ENCODE results near the gene GMPS. TPM values are rescaled to one million over a fixed set of nuclear protein-coding genes. Genes with fewer than 3 reads are reported as not detected.

The GMPS gene
- polyA plus RNA-seq, 1 of the 3 experiments (the other 2 are of a cell fraction) = 13.4 TPM

DNA sequence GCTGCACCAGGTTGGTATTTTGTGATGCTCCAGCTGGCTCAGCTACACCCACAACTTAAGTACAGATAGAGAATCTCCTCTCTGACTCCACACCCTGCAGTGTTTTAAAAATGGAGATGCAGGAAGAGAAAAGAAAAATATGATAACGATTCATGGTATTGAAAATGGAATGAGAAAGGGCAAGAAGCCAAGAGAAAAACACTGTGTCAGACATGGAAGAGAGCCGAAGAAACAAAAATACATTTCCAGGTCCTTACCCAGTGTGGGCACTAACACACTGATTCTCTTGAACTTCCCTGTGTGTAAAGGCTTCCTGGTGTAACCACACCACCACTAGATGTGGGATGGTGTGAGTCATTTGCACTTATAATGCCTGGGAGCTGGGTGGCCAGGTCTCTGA, 93.1 kb downstream of the GMPS start:
- ChIA-PET CTCF (no interaction called here), POLR2A (no interaction called here)
- Histone ChIP-seq H3F3A (replicated peaks; ENCODE audit: insufficient read depth) (peaks cover 6% of the 10 kb centered on the region), H3K36me3 (replicated peaks in 1 of 2; ENCODE audit: control insufficient read depth in 1 of 2, insufficient read depth in 2 of 2, low read length in 1 of 2) (no peaks in the 10 kb centered on the region), H3K4me1 (ENCODE audit: control insufficient read depth in 1 of 2, insufficient read depth in 2 of 2, low read depth in 1 of 2, low read length in 1 of 2) (no peaks in the 10 kb centered on the region; a peak in 1 of 4 replicates), H4K20me1 (ENCODE audit: insufficient read depth) (no peaks in the 10 kb centered on the region), H3K4me3 (ENCODE audit: low read depth in 2 of 2, low read length in 1 of 2) (no peak overlapping the region), H2AFZ (ENCODE audit: low read depth) (no peak overlapping the region; the same call in 1 of the 2 replicates), H3K9me3 (no peaks in the 10 kb centered on the region), H3K4me2 (no peak overlapping the region), H3K9ac (no peak overlapping the region), H3K27me3 (ENCODE audit: insufficient read depth) (no peaks in the 10 kb centered on the region), H3K27ac (ENCODE audit: low read depth in 2 of 2, low read length in 1 of 2) (0 out of 4 replicates have a peak overlapping the region, but pooled peaks of 1 of the 2 experiments have one; percentile 6), H3K79me2 (ENCODE audit: insufficient read depth) (no peaks in the 10 kb centered on the region), H3K9me2 (no peaks in the 10 kb centered on the region)
- DNase-seq = no peak
- TF ChIP-seq POLR2AphosphoS5 (IDR thresholded peaks at IDR 0.05; ENCODE audit: low read depth, low read length) (no peak), YY1 (IDR thresholded peaks at IDR 0.05; ENCODE audit: low read depth) (no peak), GABPA (IDR thresholded peaks at IDR 0.05; ENCODE audit: low read depth) (no peak), MXI1 (IDR thresholded peaks at IDR 0.05; ENCODE audit: low read depth, low read length) (no peak), EZH2phosphoT487 (IDR thresholded peaks at IDR 0.05; ENCODE audit: borderline replicate concordance, low read depth) (no peak)
- TF ChIP-seq, protein P1, sequence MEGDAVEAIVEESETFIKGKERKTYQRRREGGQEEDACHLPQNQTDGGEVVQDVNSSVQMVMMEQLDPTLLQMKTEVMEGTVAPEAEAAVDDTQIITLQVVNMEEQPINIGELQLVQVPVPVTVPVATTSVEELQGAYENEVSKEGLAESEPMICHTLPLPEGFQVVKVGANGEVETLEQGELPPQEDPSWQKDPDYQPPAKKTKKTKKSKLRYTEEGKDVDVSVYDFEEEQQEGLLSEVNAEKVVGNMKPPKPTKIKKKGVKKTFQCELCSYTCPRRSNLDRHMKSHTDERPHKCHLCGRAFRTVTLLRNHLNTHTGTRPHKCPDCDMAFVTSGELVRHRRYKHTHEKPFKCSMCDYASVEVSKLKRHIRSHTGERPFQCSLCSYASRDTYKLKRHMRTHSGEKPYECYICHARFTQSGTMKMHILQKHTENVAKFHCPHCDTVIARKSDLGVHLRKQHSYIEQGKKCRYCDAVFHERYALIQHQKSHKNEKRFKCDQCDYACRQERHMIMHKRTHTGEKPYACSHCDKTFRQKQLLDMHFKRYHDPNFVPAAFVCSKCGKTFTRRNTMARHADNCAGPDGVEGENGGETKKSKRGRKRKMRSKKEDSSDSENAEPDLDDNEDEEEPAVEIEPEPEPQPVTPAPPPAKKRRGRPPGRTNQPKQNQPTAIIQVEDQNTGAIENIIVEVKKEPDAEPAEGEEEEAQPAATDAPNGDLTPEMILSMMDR (IDR thresholded peaks at IDR 0.05) = no peak
- 65% methylated on average over 2 of the region's 2 CpGs for WGBS (ENCODE audit: low lambda C conversion rate)

DNA sequence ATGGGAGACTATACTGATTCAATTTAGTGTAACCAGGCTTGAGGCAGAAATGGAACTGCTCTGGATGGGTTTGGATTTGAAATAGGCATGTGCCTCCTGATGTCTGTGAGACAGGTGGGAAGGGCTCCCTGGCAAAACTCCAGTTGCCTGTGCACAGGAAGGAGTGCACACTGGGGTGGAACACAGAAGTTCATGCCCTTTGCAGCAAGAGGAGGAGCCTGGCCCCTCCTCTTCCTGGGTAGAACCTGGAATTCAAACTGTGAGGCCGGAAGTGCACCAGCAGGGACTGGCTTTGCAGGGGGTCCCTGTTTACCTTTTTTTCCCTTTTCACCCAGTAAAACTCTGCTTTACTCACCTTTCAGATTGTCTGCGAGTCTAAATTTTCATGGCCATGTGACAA, 99.9 kb downstream of the GMPS start:
- ChIA-PET POLR2A (no interaction called here), CTCF (no interaction called here)
- H3K9me2 ChIP-seq = no peaks in the 10 kb centered on the region
- no peak overlapping the region for H3K4me2 ChIP-seq
- no peak overlapping the region for H3K4me3 ChIP-seq (ENCODE audit: low read depth in 2 of 2, low read length in 1 of 2)
- H3K9me3 ChIP-seq = no peaks in the 10 kb centered on the region
- H3F3A ChIP-seq (replicated peaks; ENCODE audit: insufficient read depth) = no peaks in the 10 kb centered on the region
- H3K27me3 ChIP-seq (ENCODE audit: insufficient read depth) = no peaks in the 10 kb centered on the region
- H3K9ac ChIP-seq = no peak overlapping the region
- no peak overlapping the region for H2AFZ ChIP-seq (ENCODE audit: low read depth)
- no peak for DNase-seq
- H3K79me2 ChIP-seq (ENCODE audit: insufficient read depth) = no peaks in the 10 kb centered on the region
- H3K4me1 ChIP-seq (ENCODE audit: control insufficient read depth in 1 of 2, insufficient read depth in 2 of 2, low read depth in 1 of 2, low read length in 1 of 2) = no peaks in the 10 kb centered on the region
- TF ChIP-seq, protein P2, sequence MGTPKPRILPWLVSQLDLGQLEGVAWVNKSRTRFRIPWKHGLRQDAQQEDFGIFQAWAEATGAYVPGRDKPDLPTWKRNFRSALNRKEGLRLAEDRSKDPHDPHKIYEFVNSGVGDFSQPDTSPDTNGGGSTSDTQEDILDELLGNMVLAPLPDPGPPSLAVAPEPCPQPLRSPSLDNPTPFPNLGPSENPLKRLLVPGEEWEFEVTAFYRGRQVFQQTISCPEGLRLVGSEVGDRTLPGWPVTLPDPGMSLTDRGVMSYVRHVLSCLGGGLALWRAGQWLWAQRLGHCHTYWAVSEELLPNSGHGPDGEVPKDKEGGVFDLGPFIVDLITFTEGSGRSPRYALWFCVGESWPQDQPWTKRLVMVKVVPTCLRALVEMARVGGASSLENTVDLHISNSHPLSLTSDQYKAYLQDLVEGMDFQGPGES (IDR thresholded peaks at IDR 0.05; ENCODE audit: low read depth, low read length) = no peak
- no peak for TF ChIP-seq GATA2 (CRISPR knock-in tag; IDR thresholded peaks at IDR 0.05)
- TF ChIP-seq, protein P3, sequence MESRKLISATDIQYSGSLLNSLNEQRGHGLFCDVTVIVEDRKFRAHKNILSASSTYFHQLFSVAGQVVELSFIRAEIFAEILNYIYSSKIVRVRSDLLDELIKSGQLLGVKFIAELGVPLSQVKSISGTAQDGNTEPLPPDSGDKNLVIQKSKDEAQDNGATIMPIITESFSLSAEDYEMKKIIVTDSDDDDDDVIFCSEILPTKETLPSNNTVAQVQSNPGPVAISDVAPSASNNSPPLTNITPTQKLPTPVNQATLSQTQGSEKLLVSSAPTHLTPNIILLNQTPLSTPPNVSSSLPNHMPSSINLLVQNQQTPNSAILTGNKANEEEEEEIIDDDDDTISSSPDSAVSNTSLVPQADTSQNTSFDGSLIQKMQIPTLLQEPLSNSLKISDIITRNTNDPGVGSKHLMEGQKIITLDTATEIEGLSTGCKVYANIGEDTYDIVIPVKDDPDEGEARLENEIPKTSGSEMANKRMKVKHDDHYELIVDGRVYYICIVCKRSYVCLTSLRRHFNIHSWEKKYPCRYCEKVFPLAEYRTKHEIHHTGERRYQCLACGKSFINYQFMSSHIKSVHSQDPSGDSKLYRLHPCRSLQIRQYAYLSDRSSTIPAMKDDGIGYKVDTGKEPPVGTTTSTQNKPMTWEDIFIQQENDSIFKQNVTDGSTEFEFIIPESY (IDR thresholded peaks at IDR 0.05; ENCODE audit: borderline replicate concordance, low read depth) = no peak
- TF ChIP-seq TEAD4 (IDR thresholded peaks at IDR 0.05; ENCODE audit: borderline replicate concordance, insufficient read depth) = no peak
- no peak for TF ChIP-seq EP300 (IDR thresholded peaks at IDR 0.05; ENCODE audit: borderline replicate concordance in 1 of 2, low read depth in 1 of 2, low read length in 1 of 2)
- no peak for TF ChIP-seq MEF2A (IDR thresholded peaks at IDR 0.05; ENCODE audit: borderline replicate concordance, low read depth)
- TF ChIP-seq SMC3 (IDR thresholded peaks at IDR 0.05; ENCODE audit: low read depth, low read length) = no peak
- TF ChIP-seq CHD2 (IDR thresholded peaks at IDR 0.05; ENCODE audit: low read length, partially characterized antibody) = no peak
- TF ChIP-seq EZH2phosphoT487 (IDR thresholded peaks at IDR 0.05; ENCODE audit: borderline replicate concordance, low read depth) = no peak
- TF ChIP-seq, protein P4, sequence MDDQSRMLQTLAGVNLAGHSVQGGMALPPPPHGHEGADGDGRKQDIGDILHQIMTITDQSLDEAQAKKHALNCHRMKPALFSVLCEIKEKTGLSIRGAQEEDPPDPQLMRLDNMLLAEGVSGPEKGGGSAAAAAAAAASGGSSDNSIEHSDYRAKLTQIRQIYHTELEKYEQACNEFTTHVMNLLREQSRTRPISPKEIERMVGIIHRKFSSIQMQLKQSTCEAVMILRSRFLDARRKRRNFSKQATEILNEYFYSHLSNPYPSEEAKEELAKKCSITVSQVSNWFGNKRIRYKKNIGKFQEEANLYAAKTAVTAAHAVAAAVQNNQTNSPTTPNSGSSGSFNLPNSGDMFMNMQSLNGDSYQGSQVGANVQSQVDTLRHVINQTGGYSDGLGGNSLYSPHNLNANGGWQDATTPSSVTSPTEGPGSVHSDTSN (IDR thresholded peaks at IDR 0.05) = no peak
- TF ChIP-seq, protein P1 (IDR thresholded peaks at IDR 0.05) = no peak
- no peaks in the 10 kb centered on the region for H3K36me3 ChIP-seq (replicated peaks in 1 of 2; ENCODE audit: control insufficient read depth in 1 of 2, insufficient read depth in 2 of 2, low read length in 1 of 2)
- H4K20me1 ChIP-seq (ENCODE audit: insufficient read depth) = no peaks in the 10 kb centered on the region
- 94% methylated on average over 2 of the region's 2 CpGs for WGBS (ENCODE audit: low lambda C conversion rate)
- no peak overlapping the region for H3K27ac ChIP-seq (ENCODE audit: low read depth in 2 of 2, low read length in 1 of 2)

Measured in SK-N-SH (cell line).